DOHH2 (cell line): Measurements from ENCODE around the gene MACROD2.

Experiments
- EZH2phosphoT487 ChIP-seq: fragments of 200-600 bp; sonication (generic); IDR thresholded peaks from 2 replicates; pipeline ENCODE4 v1.6.1; 2017; ENCODE audit warnings: borderline replicate concordance, mild to moderate bottlenecking, antibody characterized with exemption, low read length, moderate library complexity, mixed read lengths
- TF ChIP-seq, protein P1 (sequence below): fragments of 200-600 bp; sonication (generic); IDR thresholded peaks from one replicate; pipeline ENCODE4 v1.5.1; 2014; ENCODE audit warnings: antibody characterized with exemption, mild to moderate bottlenecking, low read depth, low read length; ENCODE audit not compliant: poor library complexity, severe bottlenecking

DNA sequence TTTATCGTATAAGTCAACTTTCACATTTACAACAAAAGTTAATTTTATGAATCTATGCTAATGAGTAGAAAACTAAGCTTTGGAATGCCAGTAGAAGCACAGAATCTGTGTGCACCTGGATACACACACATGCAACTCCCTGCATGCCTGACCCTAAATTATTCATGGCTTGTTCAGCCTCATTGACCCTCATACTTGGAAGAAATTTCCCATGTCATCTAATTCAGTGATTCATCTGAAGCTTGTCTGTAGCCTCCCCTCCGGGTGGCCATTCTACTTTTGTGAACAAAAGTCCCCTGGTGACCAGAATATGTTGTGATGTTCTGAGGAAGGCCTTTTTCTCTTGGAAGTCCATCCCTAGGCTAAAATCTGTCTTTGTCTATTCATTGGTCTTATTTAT, 1499.5 kb downstream of the MACROD2 start:
- TF ChIP-seq, protein P1, sequence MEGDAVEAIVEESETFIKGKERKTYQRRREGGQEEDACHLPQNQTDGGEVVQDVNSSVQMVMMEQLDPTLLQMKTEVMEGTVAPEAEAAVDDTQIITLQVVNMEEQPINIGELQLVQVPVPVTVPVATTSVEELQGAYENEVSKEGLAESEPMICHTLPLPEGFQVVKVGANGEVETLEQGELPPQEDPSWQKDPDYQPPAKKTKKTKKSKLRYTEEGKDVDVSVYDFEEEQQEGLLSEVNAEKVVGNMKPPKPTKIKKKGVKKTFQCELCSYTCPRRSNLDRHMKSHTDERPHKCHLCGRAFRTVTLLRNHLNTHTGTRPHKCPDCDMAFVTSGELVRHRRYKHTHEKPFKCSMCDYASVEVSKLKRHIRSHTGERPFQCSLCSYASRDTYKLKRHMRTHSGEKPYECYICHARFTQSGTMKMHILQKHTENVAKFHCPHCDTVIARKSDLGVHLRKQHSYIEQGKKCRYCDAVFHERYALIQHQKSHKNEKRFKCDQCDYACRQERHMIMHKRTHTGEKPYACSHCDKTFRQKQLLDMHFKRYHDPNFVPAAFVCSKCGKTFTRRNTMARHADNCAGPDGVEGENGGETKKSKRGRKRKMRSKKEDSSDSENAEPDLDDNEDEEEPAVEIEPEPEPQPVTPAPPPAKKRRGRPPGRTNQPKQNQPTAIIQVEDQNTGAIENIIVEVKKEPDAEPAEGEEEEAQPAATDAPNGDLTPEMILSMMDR: no peak
- TF ChIP-seq EZH2phosphoT487: no peak
